ENCODE results near the gene SESN1.

DNA sequence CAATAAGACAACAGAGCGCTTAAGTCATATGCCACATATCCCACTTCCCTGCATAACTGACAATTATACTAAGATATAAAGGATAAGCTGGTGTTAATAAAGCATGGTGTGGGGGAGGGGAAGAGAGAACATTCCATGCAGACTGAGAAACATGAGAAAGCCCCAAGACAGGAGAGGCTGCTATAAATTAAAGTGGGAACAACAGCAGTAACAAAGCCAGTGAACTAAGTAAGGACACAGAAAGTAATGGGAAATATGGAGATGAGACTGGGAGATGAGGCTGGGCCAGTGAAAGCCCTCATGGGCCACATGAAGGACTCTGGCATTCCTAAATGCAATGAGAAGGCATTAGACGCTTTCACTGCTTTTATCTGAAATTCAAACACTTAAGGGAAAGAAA, 41.3 kb downstream of the SESN1 start:
- TF ChIP-seq CTCF (IDR thresholded peaks at IDR 0.05) (no peak), POLR2A (IDR thresholded peaks at IDR 0.05) (no peak)
